Measurements from ENCODE around the gene IFITM10. TPM values are rescaled to one million over a fixed set of nuclear protein-coding genes. Genes with fewer than 3 reads are reported as not detected.

IFITM10 gene
- polyA plus RNA-seq, 1 of the 3 experiments (the other 2 are of a cell fraction), result 0.21 TPM

DNA sequence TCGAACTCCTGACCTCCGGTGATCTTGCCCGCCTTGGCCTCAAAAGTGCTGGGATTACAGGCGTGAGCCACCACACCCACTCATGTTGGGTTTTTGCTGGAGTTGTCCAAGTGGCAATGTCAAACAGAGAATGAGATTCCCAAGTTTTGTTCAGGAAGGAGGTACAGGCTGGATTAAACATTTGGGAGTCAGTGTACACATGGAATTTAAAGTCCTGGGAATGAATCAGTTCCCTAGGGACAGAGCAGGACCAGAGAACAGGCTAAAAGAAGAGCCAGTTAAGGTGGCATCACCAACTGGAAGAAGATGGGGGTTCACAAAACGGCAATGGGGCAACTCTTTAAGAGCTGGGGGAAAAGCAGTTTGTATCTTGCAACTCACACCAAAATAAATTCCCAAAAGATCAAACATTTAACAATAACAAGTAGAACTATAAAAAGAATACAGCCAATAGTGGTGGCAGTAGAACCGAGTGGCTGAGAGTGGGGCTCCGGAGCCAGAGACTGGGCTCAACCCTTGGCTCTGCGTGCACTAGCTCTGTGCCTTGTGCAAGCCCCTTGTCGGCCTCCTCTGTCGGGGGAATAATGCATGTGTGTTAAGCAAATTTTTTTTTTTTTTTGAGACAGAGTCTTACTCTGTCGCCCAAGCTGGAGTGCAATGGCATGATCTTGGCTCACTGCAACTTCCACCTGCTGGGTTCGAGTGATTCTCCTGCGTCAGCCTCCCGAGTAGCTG lies 47.2 kb upstream of the IFITM10 start:
- POLR2A ChIA-PET, result no interaction called here
- Histone ChIP-seq H3K4me2 (no peak overlapping the region), H3K9me3 (no peaks in the 10 kb centered on the region), H3K36me3 (replicated peaks in 1 of 2; ENCODE audit: control insufficient read depth in 1 of 2, insufficient read depth in 2 of 2, low read length in 1 of 2) (no peaks in the 10 kb centered on the region), H3F3A (replicated peaks; ENCODE audit: insufficient read depth) (peaks cover 3% of the 10 kb centered on the region), H3K9ac (no peak overlapping the region), H3K27me3 (ENCODE audit: insufficient read depth) (peaks cover 9% of the 10 kb centered on the region; the same call in 1 of the 2 replicates), H3K9me2 (no peaks in the 10 kb centered on the region), H2AFZ (ENCODE audit: low read depth) (no peak overlapping the region), H4K20me1 (ENCODE audit: insufficient read depth) (no peaks in the 10 kb centered on the region), H3K27ac (ENCODE audit: low read depth in 2 of 2, low read length in 1 of 2) (no peak overlapping the region), H3K79me2 (ENCODE audit: insufficient read depth) (no peaks in the 10 kb centered on the region), H3K4me1 (ENCODE audit: control insufficient read depth in 1 of 2, insufficient read depth in 2 of 2, low read depth in 1 of 2, low read length in 1 of 2) (peaks cover 0 to 4% of the 10 kb centered on the region in 2 experiments; a peak in 1 of 4 replicates), H3K4me3 (ENCODE audit: low read depth in 2 of 2, low read length in 1 of 2) (no peak overlapping the region)
- TF ChIP-seq, protein P1, sequence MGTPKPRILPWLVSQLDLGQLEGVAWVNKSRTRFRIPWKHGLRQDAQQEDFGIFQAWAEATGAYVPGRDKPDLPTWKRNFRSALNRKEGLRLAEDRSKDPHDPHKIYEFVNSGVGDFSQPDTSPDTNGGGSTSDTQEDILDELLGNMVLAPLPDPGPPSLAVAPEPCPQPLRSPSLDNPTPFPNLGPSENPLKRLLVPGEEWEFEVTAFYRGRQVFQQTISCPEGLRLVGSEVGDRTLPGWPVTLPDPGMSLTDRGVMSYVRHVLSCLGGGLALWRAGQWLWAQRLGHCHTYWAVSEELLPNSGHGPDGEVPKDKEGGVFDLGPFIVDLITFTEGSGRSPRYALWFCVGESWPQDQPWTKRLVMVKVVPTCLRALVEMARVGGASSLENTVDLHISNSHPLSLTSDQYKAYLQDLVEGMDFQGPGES (IDR thresholded peaks at IDR 0.05; ENCODE audit: low read depth, low read length), result no peak
- TF ChIP-seq, protein P2, sequence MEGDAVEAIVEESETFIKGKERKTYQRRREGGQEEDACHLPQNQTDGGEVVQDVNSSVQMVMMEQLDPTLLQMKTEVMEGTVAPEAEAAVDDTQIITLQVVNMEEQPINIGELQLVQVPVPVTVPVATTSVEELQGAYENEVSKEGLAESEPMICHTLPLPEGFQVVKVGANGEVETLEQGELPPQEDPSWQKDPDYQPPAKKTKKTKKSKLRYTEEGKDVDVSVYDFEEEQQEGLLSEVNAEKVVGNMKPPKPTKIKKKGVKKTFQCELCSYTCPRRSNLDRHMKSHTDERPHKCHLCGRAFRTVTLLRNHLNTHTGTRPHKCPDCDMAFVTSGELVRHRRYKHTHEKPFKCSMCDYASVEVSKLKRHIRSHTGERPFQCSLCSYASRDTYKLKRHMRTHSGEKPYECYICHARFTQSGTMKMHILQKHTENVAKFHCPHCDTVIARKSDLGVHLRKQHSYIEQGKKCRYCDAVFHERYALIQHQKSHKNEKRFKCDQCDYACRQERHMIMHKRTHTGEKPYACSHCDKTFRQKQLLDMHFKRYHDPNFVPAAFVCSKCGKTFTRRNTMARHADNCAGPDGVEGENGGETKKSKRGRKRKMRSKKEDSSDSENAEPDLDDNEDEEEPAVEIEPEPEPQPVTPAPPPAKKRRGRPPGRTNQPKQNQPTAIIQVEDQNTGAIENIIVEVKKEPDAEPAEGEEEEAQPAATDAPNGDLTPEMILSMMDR (IDR thresholded peaks at IDR 0.05), result no peak
- TF ChIP-seq, protein P3, sequence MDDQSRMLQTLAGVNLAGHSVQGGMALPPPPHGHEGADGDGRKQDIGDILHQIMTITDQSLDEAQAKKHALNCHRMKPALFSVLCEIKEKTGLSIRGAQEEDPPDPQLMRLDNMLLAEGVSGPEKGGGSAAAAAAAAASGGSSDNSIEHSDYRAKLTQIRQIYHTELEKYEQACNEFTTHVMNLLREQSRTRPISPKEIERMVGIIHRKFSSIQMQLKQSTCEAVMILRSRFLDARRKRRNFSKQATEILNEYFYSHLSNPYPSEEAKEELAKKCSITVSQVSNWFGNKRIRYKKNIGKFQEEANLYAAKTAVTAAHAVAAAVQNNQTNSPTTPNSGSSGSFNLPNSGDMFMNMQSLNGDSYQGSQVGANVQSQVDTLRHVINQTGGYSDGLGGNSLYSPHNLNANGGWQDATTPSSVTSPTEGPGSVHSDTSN (IDR thresholded peaks at IDR 0.05), result no peak
- TF ChIP-seq FOXM1 (IDR thresholded peaks at IDR 0.05; ENCODE audit: low read depth), result no peak
- DNase-seq, result no peak
- 72% methylated on average over 14 of the region's 14 CpGs for WGBS (ENCODE audit: low lambda C conversion rate)
- CTCF ChIA-PET, result interaction anchor here (1.0 to 2.3 kb wide), 4 partner anchors 27 to 145 kb away, joined by 3 to 9 read pairs (median 6); no protein-coding TSS in a partner anchor

DNA sequence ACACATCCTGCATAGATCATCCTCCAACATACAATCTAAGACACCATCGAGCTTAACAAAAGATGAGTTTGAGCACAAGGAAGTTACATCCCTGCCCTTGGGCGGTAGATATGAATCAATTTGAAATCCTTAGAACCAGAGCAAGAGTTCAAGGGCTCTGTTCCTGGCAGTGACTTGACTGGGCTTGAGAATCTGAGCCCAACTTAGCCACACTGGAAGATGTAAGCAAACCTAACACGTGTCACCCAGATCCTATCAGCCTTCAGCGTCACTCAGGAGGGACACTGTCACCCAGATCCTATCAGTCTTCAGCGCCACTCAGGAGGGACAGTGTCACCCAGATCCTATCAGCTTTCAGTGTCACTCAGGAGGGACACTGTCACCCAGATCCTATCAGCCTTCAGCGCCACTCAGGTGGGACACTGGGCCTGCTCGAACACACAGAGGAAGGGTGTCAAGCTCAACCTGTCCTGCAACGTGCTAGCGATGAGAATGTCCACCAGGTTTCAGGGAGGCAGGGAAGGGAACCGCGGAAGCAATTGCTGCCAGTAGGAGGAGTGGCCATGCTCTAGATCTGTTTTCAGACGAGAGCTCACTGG lies 46.1 kb upstream of the IFITM10 start:
- CTCF ChIA-PET, result interaction anchor here (1.0 to 2.3 kb wide), 4 partner anchors 28 to 144 kb away, joined by 3 to 9 read pairs (median 6); no protein-coding TSS in a partner anchor
- Histone ChIP-seq H3K9ac (no peak overlapping the region), H3K9me3 (no peaks in the 10 kb centered on the region), H3K4me1 (ENCODE audit: control insufficient read depth in 1 of 2, insufficient read depth in 2 of 2, low read depth in 1 of 2, low read length in 1 of 2) (peaks cover 0 to 4% of the 10 kb centered on the region in 2 experiments; a peak in 1 of 4 replicates), H3K36me3 (replicated peaks in 1 of 2; ENCODE audit: control insufficient read depth in 1 of 2, insufficient read depth in 2 of 2, low read length in 1 of 2) (no peaks in the 10 kb centered on the region), H4K20me1 (ENCODE audit: insufficient read depth) (no peaks in the 10 kb centered on the region), H3K4me2 (no peak overlapping the region), H3F3A (replicated peaks; ENCODE audit: insufficient read depth) (peaks cover 3% of the 10 kb centered on the region), H2AFZ (ENCODE audit: low read depth) (no peak overlapping the region), H3K9me2 (no peaks in the 10 kb centered on the region), H3K79me2 (ENCODE audit: insufficient read depth) (no peaks in the 10 kb centered on the region), H3K27me3 (ENCODE audit: insufficient read depth) (peaks cover 9% of the 10 kb centered on the region; the same call in 1 of the 2 replicates), H3K27ac (ENCODE audit: low read depth in 2 of 2, low read length in 1 of 2) (no peak overlapping the region), H3K4me3 (ENCODE audit: low read depth in 2 of 2, low read length in 1 of 2) (no peak overlapping the region)
- DNase-seq, result no peak
- 63% methylated on average over 10 of the region's 12 CpGs for WGBS (ENCODE audit: low lambda C conversion rate)
- POLR2A ChIA-PET, result no interaction called here
- no peak for TF ChIP-seq TEAD4 (IDR thresholded peaks at IDR 0.05; ENCODE audit: borderline replicate concordance, insufficient read depth)

Data from SK-N-SH (cell line).